GM18867 (cell line): ENCODE measurements around the gene RFX4.

Experiments
- ATAC-seq: cut with Tn5 transposase; IDR thresholded peaks from one replicate; pipeline ENCODE4 v1.9.1; 2021; ENCODE audit warnings: mild to moderate bottlenecking, moderate library complexity; ENCODE audit not compliant: unreplicated experiment

Gene RFX4

DNA sequence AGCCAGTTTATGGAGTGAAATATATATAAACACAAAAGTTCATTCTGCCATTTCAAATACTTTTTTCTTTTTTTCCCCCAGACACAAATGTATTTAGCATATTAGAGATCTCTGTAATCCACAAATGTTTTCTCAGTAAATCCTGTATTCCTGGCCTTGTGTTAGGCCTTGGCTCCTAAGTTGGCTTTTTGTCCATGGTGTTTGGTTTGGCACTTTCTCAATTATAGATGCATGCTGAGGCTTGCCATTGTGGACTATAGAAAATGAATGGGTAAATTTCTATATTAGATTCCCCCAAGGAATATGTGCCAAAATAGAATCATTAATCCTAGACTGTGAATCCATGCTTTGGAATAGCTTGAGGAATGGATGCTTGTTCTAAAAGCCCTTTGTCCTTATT lies 208.7 kb downstream of the RFX4 start:
- ATAC-seq = no peak

DNA sequence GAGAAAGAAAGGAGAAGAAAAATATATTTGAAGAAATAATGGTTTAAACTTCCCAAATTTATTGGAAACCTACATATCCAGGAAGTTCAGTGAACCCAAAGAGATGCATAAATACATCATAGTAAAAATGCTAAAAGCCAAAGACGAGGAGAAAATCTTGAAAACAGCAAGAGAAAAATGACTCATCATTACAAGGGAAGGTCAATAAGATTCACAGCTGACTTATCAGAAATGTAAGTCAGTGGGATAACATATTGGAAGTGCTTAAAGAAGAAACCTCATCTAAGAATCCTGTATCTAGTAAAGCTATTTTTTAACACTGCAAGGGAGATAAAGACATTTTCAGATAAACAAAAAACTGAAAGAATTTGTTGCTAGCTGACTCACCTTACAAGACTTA lies 211.6 kb downstream of the RFX4 start:
- no peak for ATAC-seq

DNA sequence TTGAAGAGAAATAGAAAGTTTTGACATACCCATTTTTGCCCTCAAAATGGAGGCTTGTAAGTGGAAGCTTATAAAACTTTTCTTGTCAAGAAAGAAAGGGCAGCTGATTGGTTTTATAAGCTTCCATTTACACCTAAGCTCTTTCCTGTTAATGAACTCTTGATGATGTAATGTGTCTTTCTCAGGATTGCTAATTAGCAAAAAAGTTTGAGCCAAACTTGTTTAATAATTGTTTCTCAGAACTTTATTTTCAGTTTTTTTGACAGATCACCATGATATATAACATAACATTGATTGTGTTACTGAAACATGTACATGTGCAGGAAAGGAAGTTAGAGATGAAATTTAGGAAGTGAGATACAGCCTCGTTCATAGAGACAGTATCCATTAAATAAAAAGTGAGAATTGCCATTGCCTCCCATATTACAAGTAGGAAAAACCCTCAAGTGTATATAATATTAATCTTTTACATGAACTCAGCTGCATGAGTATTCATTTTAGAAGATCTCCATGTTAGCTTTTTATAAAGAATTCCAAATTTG lies 218.4 kb downstream of the RFX4 start:
- ATAC-seq = no peak

DNA sequence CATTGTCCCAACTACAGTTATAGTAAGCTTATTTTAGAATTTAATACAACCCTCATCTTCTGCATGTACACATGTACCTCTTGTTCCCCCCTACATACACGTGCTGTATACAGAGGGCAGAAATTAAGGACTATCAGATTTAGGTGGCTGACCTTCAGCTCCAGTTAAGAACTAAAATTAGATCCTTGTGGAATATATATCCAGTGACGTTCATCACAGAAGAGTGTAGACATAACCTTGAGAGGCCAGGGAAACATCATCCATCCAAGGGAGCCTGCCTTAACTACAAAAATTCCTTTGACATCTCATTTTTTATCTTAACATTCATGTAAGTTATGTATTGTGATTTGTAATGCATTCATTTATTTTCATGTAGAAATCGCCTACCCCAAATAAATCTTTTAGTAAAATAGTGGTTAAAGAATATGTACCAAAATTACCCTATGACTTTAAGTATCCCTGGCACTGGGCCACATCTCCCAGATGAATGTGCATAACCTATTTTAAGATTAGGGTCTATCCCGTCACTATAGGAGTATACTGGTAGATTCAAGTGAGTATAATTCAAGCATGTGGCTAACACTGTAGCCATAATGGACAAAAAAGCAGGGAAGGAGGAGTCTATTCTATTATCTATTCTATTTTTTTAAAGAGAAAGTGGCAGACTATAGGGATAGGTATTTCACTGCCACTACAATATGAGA lies 219.2 kb downstream of the RFX4 start:
- no peak for ATAC-seq

DNA sequence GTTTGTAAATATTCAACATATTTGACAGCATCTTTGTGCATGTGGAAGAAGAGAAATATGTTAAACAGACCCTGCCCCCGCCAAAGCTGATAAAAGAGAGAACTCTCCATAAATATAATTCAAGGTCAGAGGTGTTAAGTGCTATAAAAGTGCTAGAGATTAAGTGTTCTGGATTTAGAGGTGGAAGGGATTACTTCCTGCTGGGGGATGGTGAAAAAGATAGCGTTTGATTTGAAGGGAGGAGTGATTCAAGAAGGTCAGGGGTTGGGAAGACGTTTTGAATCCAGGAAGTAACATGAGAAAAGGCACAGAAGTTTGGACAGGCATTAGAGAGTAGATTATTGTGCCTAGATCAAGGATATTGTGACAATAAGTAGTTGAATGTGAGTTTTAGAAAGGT lies 221.9 kb downstream of the RFX4 start:
- no peak for ATAC-seq
